H9 (cell line): Measurements from ENCODE around the gene ZNF318. TPM values are rescaled to one million over a fixed set of nuclear protein-coding genes. Genes with fewer than 3 reads are reported as not detected.

ENCODE experiments used
- DNase-seq: peaks from one replicate; pipeline ENCODE4 v3.0.0-alpha.2; 2017
- H2AFZ ChIP-seq: one replicate; pipeline ENCODE4 v1.6.1; 2013; ENCODE audit warnings: mild to moderate bottlenecking, low read length, control low read depth, moderate library complexity
- H2AK5ac ChIP-seq: 2 replicates; pipeline ENCODE4 v1.6.1; 2013; ENCODE audit warnings: low read length, control low read depth, mixed read lengths; ENCODE audit not compliant: insufficient read length
- H2BK120ac ChIP-seq: one replicate; pipeline ENCODE4 v1.6.1; 2013; ENCODE audit warnings: low read depth, mild to moderate bottlenecking, low read length, control low read depth, inconsistent platforms; ENCODE audit not compliant: poor library complexity, severe bottlenecking
- H2BK12ac ChIP-seq: 2 replicates; pipeline ENCODE4 v1.6.1; 2013; ENCODE audit warnings: low read length, control low read depth, mixed read lengths, low read depth; ENCODE audit not compliant: insufficient read length
- H2BK15ac ChIP-seq: 2 replicates; pipeline ENCODE4 v1.6.1; 2013; ENCODE audit warnings: low read depth, low read length, control low read depth
- H2BK20ac ChIP-seq: one replicate; pipeline ENCODE4 v1.6.1; 2013; ENCODE audit warnings: low read depth, mild to moderate bottlenecking, low read length, control low read depth, inconsistent platforms; ENCODE audit not compliant: poor library complexity, severe bottlenecking
- H2BK5ac ChIP-seq: 2 replicates; pipeline ENCODE4 v1.6.1; 2013; ENCODE audit warnings: low read length, control low read depth, mixed read lengths; ENCODE audit not compliant: insufficient read length
- H3K14ac ChIP-seq: 2 replicates; pipeline ENCODE4 v1.6.1; 2013; ENCODE audit warnings: low read length, control low read depth; ENCODE audit not compliant: insufficient read depth
- H3K18ac ChIP-seq: 2 replicates; pipeline ENCODE4 v1.6.1; 2013; ENCODE audit warnings: low read depth, mild to moderate bottlenecking, mixed read lengths, low read length, control low read depth; ENCODE audit not compliant: insufficient read length
- H3K23ac ChIP-seq: 2 replicates; pipeline ENCODE4 v1.6.1; 2013; ENCODE audit warnings: low read length, control low read depth, mixed read lengths, low read depth; ENCODE audit not compliant: insufficient read length
- H3K23me2 ChIP-seq: 2 replicates; pipeline ENCODE4 v1.6.1; 2013; ENCODE audit warnings: low read depth, mild to moderate bottlenecking, mixed read lengths, low read length, control low read depth; ENCODE audit not compliant: insufficient read length, poor library complexity, severe bottlenecking
- H3K27ac ChIP-seq: 2 replicates; pipeline ENCODE4 v1.5.1; 2013; ENCODE audit warnings: low read length, control low read depth, mixed read lengths, low read depth; ENCODE audit not compliant: insufficient read length
- H3K27me3 ChIP-seq: 2 replicates; pipeline ENCODE4 v1.6.1; 2013; ENCODE audit warnings: low read length, control low read depth, inconsistent platforms; ENCODE audit not compliant: insufficient read depth
- H3K4ac ChIP-seq: 2 replicates; pipeline ENCODE4 v1.6.1; 2013; ENCODE audit warnings: low read depth, mild to moderate bottlenecking, control low read depth, inconsistent platforms, low read length, moderate library complexity
- H3K4me1 ChIP-seq: 2 replicates; pipeline ENCODE4 v1.6.1; 2013; ENCODE audit warnings: low read length, control low read depth, inconsistent platforms; ENCODE audit not compliant: insufficient read depth
- H3K4me2 ChIP-seq: 2 replicates; pipeline ENCODE4 v1.6.1; 2013; ENCODE audit warnings: low read length, control low read depth, mixed read lengths; ENCODE audit not compliant: insufficient read length, insufficient read depth
- H3K56ac ChIP-seq: 2 replicates; pipeline ENCODE4 v1.6.1; 2013; ENCODE audit warnings: low read depth, mild to moderate bottlenecking, mixed read lengths, low read length, control low read depth; ENCODE audit not compliant: insufficient read length
- H3K79me1 ChIP-seq: 2 replicates; pipeline ENCODE4 v1.6.1; 2013; ENCODE audit warnings: low read depth, mild to moderate bottlenecking, moderate library complexity, low read length, control low read depth, inconsistent platforms; ENCODE audit not compliant: insufficient read depth, poor library complexity, severe bottlenecking
- H3K79me2 ChIP-seq: 2 replicates; pipeline ENCODE4 v1.6.1; 2013; ENCODE audit warnings: low read length, control low read depth, inconsistent platforms; ENCODE audit not compliant: insufficient read depth
- H3K9ac ChIP-seq: 2 replicates; pipeline ENCODE4 v1.6.1; 2013; ENCODE audit warnings: low read length, control low read depth, mixed read lengths; ENCODE audit not compliant: insufficient read length; ENCODE audit errors: extremely low read depth
- H3K9me3 ChIP-seq: one replicate; pipeline ENCODE4 v1.6.1; 2013; ENCODE audit warnings: low read depth, low read length, inconsistent platforms; ENCODE audit not compliant: control insufficient read depth
- H3T11ph ChIP-seq: one replicate; pipeline ENCODE4 v1.6.1; 2013; ENCODE audit warnings: mild to moderate bottlenecking, low read length, control low read depth, inconsistent platforms
- H4K20me1 ChIP-seq: one replicate; pipeline ENCODE4 v1.6.1; 2013; ENCODE audit not compliant: control insufficient read depth, insufficient read length, insufficient read depth
- H4K5ac ChIP-seq: 2 replicates; pipeline ENCODE4 v1.6.1; 2013; ENCODE audit warnings: low read depth, mild to moderate bottlenecking, mixed read lengths, low read length, control low read depth; ENCODE audit not compliant: insufficient read length
- H4K8ac ChIP-seq: replicated peaks from 2 replicates; pipeline ENCODE4 v1.6.1; 2013; ENCODE audit warnings: low read length, control low read depth, mixed read lengths, low read depth; ENCODE audit not compliant: insufficient read length
- H4K91ac ChIP-seq: 2 replicates; pipeline ENCODE4 v1.6.1; 2013; ENCODE audit warnings: low read depth, mild to moderate bottlenecking, moderate library complexity, mixed read lengths, low read length, control low read depth; ENCODE audit not compliant: insufficient read length
- H3K27ac Mint-ChIP-seq, 3 experiments: 2 replicates in 2 of 3; 3 replicates in 1 of 3; pipeline ENCODE4 v1.8.0; 2020 to 2021; ENCODE audit warnings: mixed read lengths in 3 of 3, mild to moderate bottlenecking in 1 of 3, moderate library complexity in 1 of 3
- H3K27me3 Mint-ChIP-seq: 2 replicates; pipeline ENCODE4 v1.8.0; 2021; ENCODE audit warnings: low read depth, mild to moderate bottlenecking, moderate library complexity, mixed read lengths
- H3K36me3 Mint-ChIP-seq, 3 experiments: 2 replicates in 2 of 3; 3 replicates in 1 of 3; pipeline ENCODE4 v1.8.0; 2020 to 2021; ENCODE audit warnings: low read depth in 3 of 3, mixed read lengths in 3 of 3; ENCODE audit not compliant: insufficient read depth in 1 of 3
- H3K4me1 Mint-ChIP-seq, 2 experiments: 2 replicates each; pipeline ENCODE4 v1.8.0; 2020; ENCODE audit warnings: mixed read lengths in 2 of 2
- H3K4me3 Mint-ChIP-seq, 2 experiments: 2 replicates in 1 of 2; 3 replicates in 1 of 2; pipeline ENCODE4 v1.8.0; 2020 to 2021; ENCODE audit warnings: mild to moderate bottlenecking in 2 of 2, mixed read lengths in 2 of 2, moderate library complexity in 1 of 2
- H3K9me3 Mint-ChIP-seq, 2 experiments: 2 replicates in 1 of 2; 3 replicates in 1 of 2; pipeline ENCODE4 v1.8.0; 2020; ENCODE audit warnings: mild to moderate bottlenecking in 2 of 2, mixed read lengths in 2 of 2, moderate library complexity in 1 of 2
- WGBS: extraction: QIAGEN DNeasy Blood & Tissue Kit; methylation state at CpG from one replicate; pipeline ENCODE4 v1.1.7; 2013; ENCODE audit warnings: missing lambda C conversion rate, low lambda C conversion rate, mixed read lengths; ENCODE audit not compliant: insufficient read length; ENCODE audit errors: extremely low coverage; 5-methylcytosine and 5-hydroxymethylcytosine counted together
- total RNA-seq: library from RNA; stranded (reverse); gene quantifications from 2 replicates; pipeline ENCODE4 v1.2.1, GENCODE V29; 2021
- TF ChIP-seq, protein P1 (sequence below): fragments of 200-600 bp; sonication (generic); conservative IDR thresholded peaks from 3 replicates; pipeline ENCODE4 v1.8.0; 2021; ENCODE audit warnings: antibody characterized with exemption, mild to moderate bottlenecking

ZNF318 gene
- total RNA-seq, 1 experiment from 2014 or later: 16.3 TPM

DNA sequence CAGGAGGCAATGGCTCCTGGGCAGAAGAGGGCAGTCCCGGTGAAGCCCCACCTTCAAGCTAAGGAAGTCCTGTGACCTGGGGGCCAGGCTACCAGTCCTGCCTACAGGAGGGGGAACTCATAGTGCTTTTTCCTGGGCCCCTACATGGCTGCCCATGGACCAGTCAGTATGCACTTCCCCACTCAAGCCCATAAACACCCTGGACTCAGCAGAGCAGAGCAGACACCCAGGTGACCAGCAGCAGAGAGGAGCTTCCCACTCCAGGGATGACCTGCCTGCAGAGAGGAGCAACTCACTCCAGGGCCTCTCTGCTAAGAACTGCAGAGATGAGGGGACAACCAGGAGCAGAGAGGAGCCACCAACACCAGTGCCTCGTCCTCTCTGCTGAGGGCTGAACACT, 43.6 kb upstream of the ZNF318 start:
- H3K23me2 ChIP-seq: no peaks in the 10 kb centered on the region
- no peak overlapping the region for H3K27ac ChIP-seq
- Mint-ChIP-seq H3K27ac (no peak overlapping the region), H3K4me3 (no peak overlapping the region), H3K27me3 (peaks cover 14% of the 10 kb centered on the region), H3K4me1 (no peaks in the 10 kb centered on the region), H3K36me3 (no peaks in the 10 kb centered on the region), H3K9me3 (peaks cover 0 to 2% of the 10 kb centered on the region in 2 experiments; a peak in 1 of 5 replicates)
- H3K9me3 ChIP-seq: no peaks in the 10 kb centered on the region
- H4K8ac ChIP-seq: no peak overlapping the region
- H3K4me2 ChIP-seq: no peak overlapping the region
- no peak overlapping the region for H2BK20ac ChIP-seq
- H4K5ac ChIP-seq: no peak overlapping the region
- no peak for DNase-seq
- H3K23ac ChIP-seq: no peak overlapping the region
- no peaks in the 10 kb centered on the region for H3K79me1 ChIP-seq
- no peak overlapping the region for H3K4ac ChIP-seq
- H2BK120ac ChIP-seq: no peak overlapping the region
- H3T11ph ChIP-seq: no peak overlapping the region
- no peak overlapping the region for H3K9ac ChIP-seq
- no peaks in the 10 kb centered on the region for H4K20me1 ChIP-seq
- H2AFZ ChIP-seq: no peak overlapping the region
- no peak overlapping the region for H4K91ac ChIP-seq
- no peak overlapping the region for H3K56ac ChIP-seq
- H3K14ac ChIP-seq: no peak overlapping the region
- no peaks in the 10 kb centered on the region for H3K79me2 ChIP-seq
- H2AK5ac ChIP-seq: no peak overlapping the region
- WGBS: no CpG with 5 or more reads among the region's 2 CpGs
- TF ChIP-seq, protein P1, sequence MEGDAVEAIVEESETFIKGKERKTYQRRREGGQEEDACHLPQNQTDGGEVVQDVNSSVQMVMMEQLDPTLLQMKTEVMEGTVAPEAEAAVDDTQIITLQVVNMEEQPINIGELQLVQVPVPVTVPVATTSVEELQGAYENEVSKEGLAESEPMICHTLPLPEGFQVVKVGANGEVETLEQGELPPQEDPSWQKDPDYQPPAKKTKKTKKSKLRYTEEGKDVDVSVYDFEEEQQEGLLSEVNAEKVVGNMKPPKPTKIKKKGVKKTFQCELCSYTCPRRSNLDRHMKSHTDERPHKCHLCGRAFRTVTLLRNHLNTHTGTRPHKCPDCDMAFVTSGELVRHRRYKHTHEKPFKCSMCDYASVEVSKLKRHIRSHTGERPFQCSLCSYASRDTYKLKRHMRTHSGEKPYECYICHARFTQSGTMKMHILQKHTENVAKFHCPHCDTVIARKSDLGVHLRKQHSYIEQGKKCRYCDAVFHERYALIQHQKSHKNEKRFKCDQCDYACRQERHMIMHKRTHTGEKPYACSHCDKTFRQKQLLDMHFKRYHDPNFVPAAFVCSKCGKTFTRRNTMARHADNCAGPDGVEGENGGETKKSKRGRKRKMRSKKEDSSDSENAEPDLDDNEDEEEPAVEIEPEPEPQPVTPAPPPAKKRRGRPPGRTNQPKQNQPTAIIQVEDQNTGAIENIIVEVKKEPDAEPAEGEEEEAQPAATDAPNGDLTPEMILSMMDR: no peak
- no peaks in the 10 kb centered on the region for H3K4me1 ChIP-seq
- H3K18ac ChIP-seq: no peak overlapping the region
- H3K27me3 ChIP-seq: no peaks in the 10 kb centered on the region
- H2BK12ac ChIP-seq: no peak overlapping the region
- no peak overlapping the region for H2BK5ac ChIP-seq
- H2BK15ac ChIP-seq: no peak overlapping the region
